Left renal cortex interstitium (tissue), 4 donors: Measurements from ENCODE around the gene DIAPH1. TPM values are rescaled to one million over a fixed set of nuclear protein-coding genes. Genes with fewer than 3 reads are reported as not detected.

Experiments used
- DNase-seq, 4 donors: peaks; one replicate each; pipeline ENCODE4 v3.0.0-alpha.2; 2013; ENCODE audit warnings: low read depth in 4 of 4, low spot score in 2 of 4, missing footprints in 1 of 4
- polyA plus RNA-seq, 4 donors: library from polyadenylated mRNA; unstranded; fragments of 120-200 nt; gene quantifications; one replicate each; pipeline ENCODE4 v1.2.1, GENCODE V29; 2013; ENCODE audit not compliant: insufficient read length in 4 of 4

DIAPH1 gene
- polyA plus RNA-seq, 4 donors = 63.1 to 75.5 (median 68.4) TPM

- no peak for DNase-seq
These were observed 21.2 kb upstream of the DIAPH1 start for GRCh38 chr5:141640051-141640415.

DNA sequence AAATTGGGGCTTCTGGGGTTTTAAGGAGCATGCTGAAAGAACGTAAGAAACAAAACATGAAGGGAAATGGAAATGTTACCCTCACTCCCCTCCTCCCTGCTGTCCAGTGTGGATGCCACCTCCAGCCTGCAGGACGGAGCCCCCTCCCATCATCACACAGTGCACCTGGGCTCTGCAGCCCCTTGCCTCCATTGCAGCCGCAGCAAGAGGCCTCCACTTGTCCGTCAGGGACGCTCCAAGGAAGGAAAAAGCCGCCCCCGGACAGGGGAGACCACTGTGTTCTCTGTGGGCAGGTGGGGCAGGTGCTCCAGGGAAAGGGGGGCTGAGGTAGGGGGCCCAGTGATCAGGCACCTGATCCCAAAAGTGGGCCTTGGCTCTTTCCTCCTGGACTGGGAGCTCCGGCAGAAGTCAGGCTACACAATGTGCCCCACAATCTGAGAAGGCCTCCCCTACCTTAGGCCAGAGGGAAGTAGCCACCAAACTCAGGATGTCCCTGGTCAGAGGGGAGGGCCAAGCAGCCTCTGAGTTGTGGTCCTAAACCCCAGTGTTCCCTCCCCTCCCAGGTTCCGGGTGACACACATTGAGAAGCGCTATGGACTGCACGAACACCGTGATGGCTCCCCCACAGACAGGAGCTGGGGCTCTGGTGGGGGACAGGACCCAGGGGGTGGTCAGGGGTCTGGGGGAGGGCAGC lies 20.7 kb upstream of the DIAPH1 start:
- DNase-seq = no peak

DNA sequence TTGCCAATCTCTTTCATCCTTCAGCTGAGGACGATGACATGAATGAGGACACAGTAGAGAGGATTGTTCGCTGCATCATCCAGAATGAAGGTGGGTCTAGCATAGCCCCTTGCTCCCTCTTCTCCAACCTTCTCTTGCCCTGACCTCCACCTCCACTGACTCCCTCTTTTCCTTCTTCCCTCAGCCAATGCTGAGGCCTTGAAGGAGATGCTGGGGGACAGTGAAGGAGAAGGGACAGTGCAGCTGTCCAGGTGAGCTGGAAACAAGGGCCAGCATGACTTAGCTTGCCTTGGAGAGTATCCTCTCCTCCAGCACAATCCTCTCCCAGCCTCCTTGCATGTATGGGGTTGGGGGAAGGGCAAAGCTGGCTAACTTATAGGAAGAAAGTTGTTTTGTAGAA lies 20.0 kb upstream of the DIAPH1 start:
- DNase-seq = no peak

- no peak for DNase-seq
These were observed 19.1 kb upstream of the DIAPH1 start for GRCh38 chr5:141637767-141638419.

- no peak for DNase-seq
These were observed 18.4 kb upstream of the DIAPH1 start for GRCh38 chr5:141637123-141637766.

DNA sequence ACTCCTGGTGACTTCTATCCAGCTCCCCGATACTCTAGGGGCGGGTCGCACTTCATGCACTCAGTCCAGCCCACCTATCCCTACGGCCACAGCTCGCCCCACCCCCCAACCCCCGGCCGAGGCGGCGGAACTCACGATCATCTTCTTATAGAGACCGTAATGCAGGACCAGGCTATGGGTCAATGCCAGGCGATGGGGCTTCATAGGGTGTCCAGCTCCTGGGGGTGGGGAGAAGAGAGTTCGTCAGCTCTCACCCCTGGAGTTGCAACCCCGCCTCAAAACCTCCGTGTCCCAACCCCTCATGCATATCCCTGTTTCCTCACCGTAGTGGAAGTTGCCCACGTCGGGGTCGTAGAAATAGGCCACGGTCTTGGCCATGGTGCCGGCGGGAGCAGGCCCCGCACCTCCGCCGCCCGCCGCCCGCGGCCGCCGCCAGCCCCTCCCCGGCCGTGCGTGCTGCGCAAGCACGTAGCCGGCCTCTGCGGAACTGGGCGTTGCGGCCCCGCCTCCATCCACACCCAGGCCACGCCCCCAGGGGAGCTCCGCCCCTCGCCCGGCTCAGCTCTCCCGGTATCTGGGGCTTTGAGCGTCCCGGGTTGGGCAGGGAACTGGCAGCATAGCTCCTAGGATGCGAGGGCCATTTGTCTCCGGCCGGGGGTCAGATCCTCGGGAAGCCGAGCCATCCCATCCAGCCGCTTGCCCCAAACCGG lies 17.8 kb upstream of the DIAPH1 start, which contains the start of the genes HDAC3 and RELL2:
Gene HDAC3, minus strand, starts transcription at position 437 of the 710 bp plus-strand sequence. Its CDS starts 59 bp downstream, at position 378.
Gene RELL2, plus strand, starts transcription at position 585 of the 710 bp plus-strand sequence. CDS start 1,229 bp downstream, outside the sequence.
- DNase-seq = peak in 1 of 4 donors; percentile 85

GRCh38 chr5:141636106-141636412 lies 17.3 kb upstream of the DIAPH1 start:
- no peak for DNase-seq

DNA sequence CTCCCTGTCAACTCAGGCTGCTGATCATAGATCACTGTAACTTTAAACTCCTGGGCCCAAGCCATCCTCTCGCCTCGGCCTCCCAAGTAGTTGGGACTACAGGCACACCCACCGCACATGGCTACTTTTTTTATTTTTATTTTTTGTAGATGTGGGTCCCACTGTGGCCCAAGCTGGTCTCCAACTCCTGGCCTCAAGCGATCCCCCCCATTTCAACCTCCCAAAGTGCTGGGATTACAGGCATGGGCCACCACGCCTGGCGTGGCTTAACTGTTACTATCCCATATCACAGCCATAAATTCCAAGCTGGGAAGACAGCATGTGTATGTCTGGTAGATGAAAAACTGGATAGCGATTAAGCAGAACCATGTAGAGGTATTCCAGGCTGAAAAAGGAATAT lies 16.8 kb upstream of the DIAPH1 start:
- DNase-seq = no peak

GRCh38 chr5:141634720-141635119 lies 15.9 kb upstream of the DIAPH1 start:
- DNase-seq = no peak

GRCh38 chr5:141633871-141634561 lies 15.2 kb upstream of the DIAPH1 start:
- no peak for DNase-seq

- DNase-seq = no peak
These were observed 13.8 kb upstream of the DIAPH1 start for GRCh38 chr5:141632650-141633049.

- no peak for DNase-seq
These were observed 11.9 kb upstream of the DIAPH1 start for GRCh38 chr5:141630570-141631140.

- DNase-seq = no peak
These were observed 9.5 kb upstream of the DIAPH1 start for GRCh38 chr5:141628175-141628788.

GRCh38 chr5:141623611-141624010 lies 4.8 kb upstream of the DIAPH1 start:
- DNase-seq = no peak

GRCh38 chr5:141623186-141623585 lies 4.4 kb upstream of the DIAPH1 start:
- no peak for DNase-seq

DNA sequence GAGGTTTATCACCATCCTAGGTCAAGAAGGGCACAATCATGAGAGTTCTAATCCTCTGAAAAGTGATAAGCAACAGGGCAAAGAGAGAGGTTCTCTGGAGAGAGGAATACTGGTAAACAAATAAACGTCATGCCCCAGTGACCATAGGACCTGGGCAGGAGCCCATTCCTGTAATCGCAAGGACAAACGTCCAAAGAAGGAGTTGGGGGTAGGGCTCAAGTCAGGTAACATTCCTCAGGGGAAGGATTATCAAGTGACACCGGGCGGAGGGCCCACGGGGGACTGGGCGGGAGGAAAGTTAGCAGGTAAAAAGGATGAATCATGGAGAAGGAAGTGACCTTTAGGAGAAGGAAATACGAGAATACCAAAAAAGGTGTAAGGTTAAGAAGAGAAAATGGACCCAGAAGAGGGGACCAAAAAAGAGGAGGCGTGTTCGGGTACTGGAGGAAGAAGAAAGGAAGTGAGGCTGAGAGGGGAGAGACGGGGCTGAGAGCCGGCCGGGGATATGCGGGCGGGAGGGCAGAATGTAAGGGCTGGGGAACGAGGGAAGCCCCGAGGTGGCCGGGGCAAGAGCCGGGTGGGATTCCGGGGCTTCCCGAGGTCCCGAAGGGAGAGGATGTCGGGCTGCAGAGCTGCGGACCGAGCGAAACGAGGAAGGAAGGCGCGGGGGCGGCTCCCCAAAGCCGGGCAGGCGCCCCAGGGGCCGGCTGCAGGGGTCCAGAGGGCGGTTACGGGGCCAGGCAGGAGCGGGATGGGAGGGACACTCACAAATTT lies 583 bp downstream of the DIAPH1 start:
- DNase-seq = peak in 1 of 4 donors; percentile 37

DNA sequence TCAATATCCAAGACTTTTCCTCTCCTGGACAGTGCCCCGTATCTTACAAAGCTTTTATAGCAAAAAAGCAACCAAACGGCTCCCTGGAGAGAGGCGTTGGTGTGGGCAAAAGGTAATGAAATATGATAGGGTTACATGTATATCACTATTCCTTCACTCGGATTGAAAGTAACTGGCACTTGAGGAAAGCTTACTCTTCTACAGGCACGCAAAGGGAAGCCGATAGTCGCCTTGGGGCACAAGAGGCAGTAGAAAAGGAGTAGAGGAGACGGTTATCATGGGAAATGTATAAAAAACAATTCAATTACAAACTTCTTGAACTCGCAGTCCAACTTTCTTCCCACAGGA lies 1.1 kb downstream of the DIAPH1 start:
- peak in 1 of 4 donors; percentile 10 for DNase-seq

- no peak for DNase-seq
These were observed 1.7 kb downstream of the DIAPH1 start for GRCh38 chr5:141617128-141617527.
